Activated CD4-positive, alpha-beta T cell treated with anti-CD3 and anti-CD28 coated beads, Interleukin-2, amount 10 ng/mL, durations not matched to agents 7 days and 5 days (primary cell): ENCODE measurements around the gene ADK. TPM values are rescaled to one million over a fixed set of nuclear protein-coding genes. Genes with fewer than 3 reads are reported as not detected.
"Not testable (repeated sequence)": the region's sequence is repeated elsewhere in the genome, so short reads cannot be mapped to it uniquely, and the experiment has no call there.

Experiments used
- CTCF ChIA-PET: fragments of 350-600 bp; sonication (Branson Sonifier 250); formaldehyde crosslinking; loops from one replicate; lab custom pipeline; 2021; ENCODE audit warnings: antibody characterized with exemption; lab: Charles Lee
- POLR2A ChIA-PET: fragments of 350-600 bp; sonication (Branson Sonifier 250); formaldehyde crosslinking; loops from one replicate; lab custom pipeline; 2021; ENCODE audit warnings: antibody characterized with exemption; lab: Charles Lee
- DNase-seq: peaks from one replicate; pipeline ENCODE4 v3.0.0-alpha.2; 2020
- H3K27ac Mint-ChIP-seq: one replicate; pipeline ENCODE4 v1.8.0; 2021; ENCODE audit warnings: mild to moderate bottlenecking, moderate library complexity, mixed read lengths
- H3K27me3 Mint-ChIP-seq: one replicate; pipeline ENCODE4 v1.8.0; 2021; ENCODE audit warnings: mixed read lengths
- H3K36me3 Mint-ChIP-seq: one replicate; pipeline ENCODE4 v1.8.0; 2021; ENCODE audit warnings: low read depth, mixed read lengths
- H3K4me1 Mint-ChIP-seq: one replicate; pipeline ENCODE4 v1.8.0; 2021; ENCODE audit warnings: mixed read lengths
- H3K4me3 Mint-ChIP-seq: one replicate; pipeline ENCODE4 v1.8.0; 2021; ENCODE audit warnings: mild to moderate bottlenecking, moderate library complexity, mixed read lengths
- H3K9me3 Mint-ChIP-seq: one replicate; pipeline ENCODE4 v1.8.0; 2021; ENCODE audit warnings: mixed read lengths
- total RNA-seq, 2 experiments: library from RNA; stranded (reverse); gene quantifications; one replicate each; pipeline ENCODE4 v1.2.3, GENCODE V29; 2021

ADK gene
- total RNA-seq, 2 experiments from 2014 or later = 36.8 to 38.5 TPM

DNA sequence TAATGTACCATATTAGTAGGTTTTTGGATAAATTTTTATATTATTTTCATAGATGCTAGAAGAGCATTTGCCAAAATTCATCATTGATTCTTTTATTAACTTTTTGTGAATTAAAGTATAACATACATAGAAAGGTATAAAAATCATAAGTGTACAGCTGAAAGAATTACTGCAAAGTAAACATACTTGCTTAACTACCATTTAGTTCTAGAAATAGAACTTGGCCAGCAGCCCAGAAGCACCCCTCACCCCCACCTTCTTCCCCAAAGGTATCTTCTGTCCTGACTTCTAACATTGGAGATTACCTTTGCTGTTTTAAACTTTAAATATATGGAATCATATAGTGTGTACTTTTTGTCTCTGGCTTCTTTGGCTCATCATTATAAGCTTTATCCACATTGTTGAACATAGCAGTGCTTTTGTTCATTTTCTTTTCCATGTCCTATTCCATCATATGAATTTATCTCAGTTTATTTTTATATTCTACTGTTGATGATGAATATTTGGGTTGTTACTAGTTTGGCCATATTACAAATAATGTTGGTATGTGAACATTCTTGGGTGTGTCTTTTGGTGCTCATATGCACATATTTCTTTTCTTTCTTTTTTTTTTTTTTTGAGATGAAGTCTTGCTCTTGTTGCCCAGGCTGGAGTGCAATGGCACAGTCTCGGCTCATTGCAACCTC is 142.8 kb downstream of the ADK start:
- Mint-ChIP-seq H3K27me3 (no peaks in the 10 kb centered on the region), H3K9me3 (peaks cover 3% of the 10 kb centered on the region), H3K36me3 (peaks cover 5% of the 10 kb centered on the region), H3K4me3 (no peak overlapping the region), H3K4me1 (peaks cover 13% of the 10 kb centered on the region), H3K27ac (no peak overlapping the region)
- CTCF ChIA-PET = interaction anchor here (0.6 kb wide), 1 partner anchor 495 kb away, joined by 3 read pairs; no protein-coding TSS in a partner anchor
- DNase-seq = no peak
- POLR2A ChIA-PET = no interaction called here

- CTCF ChIA-PET = interaction anchor here (0.6 kb wide), 1 partner anchor 483 kb away, joined by 3 read pairs; no protein-coding TSS in a partner anchor
- peaks cover 3% of the 10 kb centered on the region for H3K9me3 Mint-ChIP-seq
Observed at GRCh38 chr10:74297389-74298080, 146.5 kb downstream of the ADK start.

DNA sequence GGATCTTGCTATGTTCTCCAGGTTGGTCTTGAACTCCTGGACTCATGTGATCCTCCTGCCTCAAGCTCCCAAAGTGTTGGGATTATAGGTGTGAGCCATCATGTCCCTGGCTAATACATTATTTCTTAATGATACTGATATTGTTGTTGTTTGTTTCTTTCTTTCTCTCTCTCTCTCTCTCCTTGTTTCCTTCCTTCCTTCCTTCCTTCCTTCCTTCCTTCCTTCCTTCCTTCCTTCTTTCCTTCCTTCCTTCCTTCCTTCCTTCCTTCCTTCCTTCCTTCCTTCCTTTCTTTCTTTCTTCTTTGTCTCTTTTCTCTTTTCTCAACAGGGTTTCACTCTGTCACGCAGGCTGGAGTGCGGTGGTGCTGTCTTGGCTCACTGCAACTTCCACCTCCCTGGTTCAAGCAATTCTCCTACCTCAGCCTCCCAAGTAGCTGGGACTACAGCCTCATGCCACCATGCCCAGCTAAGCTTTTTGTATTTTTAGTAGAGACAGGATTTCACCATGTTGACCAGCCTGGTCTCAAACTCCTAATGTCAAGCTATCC is 149.1 kb downstream of the ADK start:
- H3K4me3 Mint-ChIP-seq, H3K27me3 Mint-ChIP-seq, POLR2A ChIA-PET, H3K36me3 Mint-ChIP-seq, H3K4me1 Mint-ChIP-seq, H3K9me3 Mint-ChIP-seq, DNase-seq, H3K27ac Mint-ChIP-seq: not testable (repeated sequence)
- CTCF ChIA-PET = interaction anchor here (0.6 to 0.7 kb wide), 3 partner anchors 12 to 980 kb away, joined by 3 to 6 read pairs (median 5); no protein-coding TSS in a partner anchor

More at GRCh38 chr10:74297389-74298080, 146.5 kb downstream of the ADK start:
- peaks cover 4% of the 10 kb centered on the region for H3K4me1 Mint-ChIP-seq
- POLR2A ChIA-PET = no interaction called here
- peaks cover 5% of the 10 kb centered on the region for H3K36me3 Mint-ChIP-seq
- no peak overlapping the region for H3K4me3 Mint-ChIP-seq
- H3K27me3 Mint-ChIP-seq = no peaks in the 10 kb centered on the region
- H3K27ac Mint-ChIP-seq = no peak overlapping the region
- no peak for DNase-seq

DNA sequence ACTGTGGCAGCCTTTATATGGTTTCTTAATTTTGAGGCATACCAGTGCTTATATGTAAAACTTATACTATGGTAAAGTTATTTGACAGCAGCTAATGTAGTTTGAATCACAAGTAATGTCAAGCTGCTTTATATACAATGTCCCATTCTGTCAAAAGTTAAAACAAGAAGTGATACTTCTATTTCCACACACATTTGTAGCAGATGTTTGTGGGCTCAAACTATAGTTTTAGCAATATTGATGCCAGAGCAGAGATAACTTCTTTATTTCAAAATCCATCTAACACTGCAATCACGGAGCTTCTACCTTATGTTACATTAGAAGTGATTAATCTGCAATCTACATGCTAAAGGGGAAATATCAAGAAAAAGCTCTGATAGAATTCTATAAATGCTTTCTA is 149.6 kb downstream of the ADK start:
- ChIA-PET CTCF (interaction anchor here (0.7 kb wide), 1 partner anchor 12 kb away, joined by 5 read pairs; no protein-coding TSS in a partner anchor), POLR2A (no interaction called here)
- no peak for DNase-seq
- no peaks in the 10 kb centered on the region for H3K27me3 Mint-ChIP-seq
- peaks cover 5% of the 10 kb centered on the region for H3K36me3 Mint-ChIP-seq
- H3K9me3 Mint-ChIP-seq = no peaks in the 10 kb centered on the region
- no peak overlapping the region for H3K27ac Mint-ChIP-seq
- H3K4me3 Mint-ChIP-seq = no peak overlapping the region
- no peaks in the 10 kb centered on the region for H3K4me1 Mint-ChIP-seq

DNA sequence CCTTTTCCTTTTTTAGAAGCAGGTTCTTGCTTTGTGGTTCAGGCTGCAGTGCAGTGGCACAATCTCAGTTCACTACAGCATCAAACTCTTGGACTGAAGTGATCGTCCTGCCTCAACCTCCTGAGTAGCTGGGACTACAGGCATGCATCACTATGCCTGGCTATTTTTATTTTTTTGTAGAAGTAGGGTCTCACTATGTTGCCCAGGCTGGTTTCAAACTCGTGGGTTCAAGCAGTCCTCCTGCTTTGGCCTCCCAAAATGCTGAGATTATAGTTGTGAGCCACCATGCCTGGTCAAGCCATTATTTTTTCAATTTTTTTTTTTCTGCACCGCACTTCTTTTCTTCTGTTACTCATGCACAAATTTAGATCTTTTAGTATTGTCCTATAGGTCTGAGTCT is 154.7 kb downstream of the ADK start:
- Mint-ChIP-seq H3K36me3 (no peaks in the 10 kb centered on the region), H3K9me3 (no peaks in the 10 kb centered on the region), H3K4me3 (no peak overlapping the region), H3K27me3 (no peaks in the 10 kb centered on the region), H3K4me1 (peaks cover 4% of the 10 kb centered on the region), H3K27ac (no peak overlapping the region)
- no peak for DNase-seq
- POLR2A ChIA-PET = no interaction called here
- CTCF ChIA-PET = interaction anchor here (0.6 kb wide), 1 partner anchor 38 kb away, joined by 3 read pairs; no protein-coding TSS in a partner anchor

GRCh38 chr10:74306227-74306982 is 155.4 kb downstream of the ADK start:
- peaks cover 4% of the 10 kb centered on the region for H3K4me1 Mint-ChIP-seq
- no peaks in the 10 kb centered on the region for H3K27me3 Mint-ChIP-seq
- H3K36me3 Mint-ChIP-seq = no peaks in the 10 kb centered on the region
- H3K27ac Mint-ChIP-seq = no peak overlapping the region
- DNase-seq = no peak
- POLR2A ChIA-PET = no interaction called here
- H3K4me3 Mint-ChIP-seq = no peak overlapping the region
- no peaks in the 10 kb centered on the region for H3K9me3 Mint-ChIP-seq
- CTCF ChIA-PET = interaction anchor here (0.6 to 1.3 kb wide), 2 partner anchors 12 to 38 kb away, joined by 3 read pairs; no protein-coding TSS in a partner anchor

- H3K27ac Mint-ChIP-seq = no peak overlapping the region
- no peaks in the 10 kb centered on the region for H3K9me3 Mint-ChIP-seq
- no peak overlapping the region for H3K4me3 Mint-ChIP-seq
- no peak for DNase-seq
- POLR2A ChIA-PET = no interaction called here
- H3K4me1 Mint-ChIP-seq = peaks cover 4% of the 10 kb centered on the region
- H3K27me3 Mint-ChIP-seq = no peaks in the 10 kb centered on the region
- no peaks in the 10 kb centered on the region for H3K36me3 Mint-ChIP-seq
- CTCF ChIA-PET = interaction anchor here (1.3 kb wide), 1 partner anchor 11 kb away, joined by 3 read pairs; no protein-coding TSS in a partner anchor
Observed at GRCh38 chr10:74307061-74307651, 156.1 kb downstream of the ADK start.

- ChIA-PET POLR2A (no interaction called here), CTCF (no interaction called here)
- no peak for DNase-seq
- no peaks in the 10 kb centered on the region for H3K36me3 Mint-ChIP-seq
- H3K4me1 Mint-ChIP-seq = peaks cover 4% of the 10 kb centered on the region
- no peaks in the 10 kb centered on the region for H3K9me3 Mint-ChIP-seq
- no peak overlapping the region for H3K27ac Mint-ChIP-seq
- no peaks in the 10 kb centered on the region for H3K27me3 Mint-ChIP-seq
- H3K4me3 Mint-ChIP-seq = no peak overlapping the region
Observed at GRCh38 chr10:74310652-74311257, 159.7 kb downstream of the ADK start.

DNA sequence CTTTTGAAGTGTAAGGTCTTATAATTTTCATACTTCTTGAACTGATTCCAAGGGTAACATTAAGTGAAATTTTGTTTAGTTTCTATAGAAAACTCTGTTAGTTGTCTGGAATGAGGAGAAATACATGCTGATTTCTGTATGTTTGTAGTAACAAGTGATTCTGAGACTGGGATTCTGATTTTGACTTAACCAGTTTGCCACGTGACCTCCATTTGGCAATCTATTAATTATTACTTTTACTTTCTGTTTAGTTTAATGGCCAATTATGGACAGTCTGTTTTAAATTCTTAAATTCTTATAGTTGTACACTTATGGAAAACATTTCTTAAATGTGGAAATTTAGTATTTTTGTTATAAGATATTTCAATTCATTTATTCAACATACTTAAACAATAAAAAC is 163.1 kb downstream of the ADK start:
- DNase-seq = no peak
- Mint-ChIP-seq H3K27me3 (no peaks in the 10 kb centered on the region), H3K4me3 (no peak overlapping the region), H3K27ac (no peak overlapping the region), H3K4me1 (no peaks in the 10 kb centered on the region), H3K36me3 (peaks cover 12% of the 10 kb centered on the region), H3K9me3 (peaks cover 3% of the 10 kb centered on the region)
- POLR2A ChIA-PET = no interaction called here
- CTCF ChIA-PET = no interaction called here

DNA sequence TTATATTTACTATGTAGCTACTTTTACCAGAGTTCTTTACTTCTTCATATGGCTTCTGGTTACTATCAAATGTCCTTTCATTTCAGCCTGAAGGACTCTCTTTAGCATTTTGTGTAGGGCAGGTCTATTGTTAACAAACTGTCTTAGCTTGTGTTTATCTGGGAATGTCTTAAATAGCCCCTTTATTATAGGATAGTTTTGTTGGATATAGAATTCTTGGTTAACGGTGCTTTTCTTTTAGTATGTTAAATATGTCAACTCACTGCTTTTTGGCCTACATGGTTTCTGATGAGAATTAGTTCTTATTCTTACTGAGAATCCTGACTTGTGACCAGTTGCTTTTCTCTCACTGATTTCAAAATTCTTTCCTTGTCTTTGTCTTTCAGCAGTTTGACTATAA is 169.0 kb downstream of the ADK start:
- Mint-ChIP-seq H3K27ac (no peak overlapping the region), H3K36me3 (peaks cover 32% of the 10 kb centered on the region), H3K4me3 (no peak overlapping the region), H3K27me3 (no peaks in the 10 kb centered on the region), H3K9me3 (peaks cover 17% of the 10 kb centered on the region), H3K4me1 (no peaks in the 10 kb centered on the region)
- ChIA-PET CTCF (no interaction called here), POLR2A (no interaction called here)
- no peak for DNase-seq

- ChIA-PET CTCF (interaction anchor here (0.7 kb wide), 1 partner anchor 22 kb away, joined by 3 read pairs; no protein-coding TSS in a partner anchor), POLR2A (no interaction called here)
- Mint-ChIP-seq H3K4me3 (no peak overlapping the region), H3K27ac (no peak overlapping the region), H3K4me1 (no peaks in the 10 kb centered on the region), H3K9me3 (peaks cover 17% of the 10 kb centered on the region), H3K27me3 (no peaks in the 10 kb centered on the region), H3K36me3 (peaks cover 32% of the 10 kb centered on the region)
- DNase-seq = no peak
Observed at GRCh38 chr10:74320717-74321116, 169.7 kb downstream of the ADK start.

DNA sequence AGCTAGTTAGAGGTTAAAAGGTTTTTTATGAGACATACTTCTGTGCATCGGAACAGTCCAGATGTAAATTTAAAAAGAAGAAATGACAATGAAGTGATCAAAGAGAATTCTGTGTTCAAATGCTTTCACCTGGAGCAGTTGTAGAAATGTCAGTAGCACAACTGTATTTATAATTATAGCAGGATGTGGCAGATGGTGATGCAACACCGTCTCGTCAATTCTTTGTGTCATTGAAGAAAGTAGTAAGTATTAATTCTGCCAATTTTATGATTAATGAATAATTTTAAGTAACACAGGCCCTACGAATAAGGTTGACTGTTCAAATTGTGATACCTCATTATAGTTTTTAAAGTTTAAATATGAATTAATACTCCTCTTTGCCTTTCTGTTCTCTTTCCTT is 171.1 kb downstream of the ADK start:
- H3K9me3 Mint-ChIP-seq = peaks cover 17% of the 10 kb centered on the region
- H3K36me3 Mint-ChIP-seq = peaks cover 31% of the 10 kb centered on the region
- DNase-seq = no peak
- ChIA-PET POLR2A (no interaction called here), CTCF (interaction anchor here (0.9 kb wide), 1 partner anchor 16 kb away, joined by 3 read pairs; no protein-coding TSS in a partner anchor)
- no peak overlapping the region for H3K27ac Mint-ChIP-seq
- H3K4me1 Mint-ChIP-seq = no peaks in the 10 kb centered on the region
- H3K27me3 Mint-ChIP-seq = no peaks in the 10 kb centered on the region
- H3K4me3 Mint-ChIP-seq = no peak overlapping the region
